Panc1 (cell line): ENCODE data around the gene SHOC2. TPM values are rescaled to one million over a fixed set of nuclear protein-coding genes. Genes with fewer than 3 reads are reported as not detected.

ENCODE experiments used
- ATAC-seq: fragments of 200-7000 bp; cut with Tn5 transposase; 2 replicates; pipeline ENCODE4 v1.9.1; 2020; ENCODE audit warnings: mild to moderate bottlenecking, moderate library complexity
- BruUV-seq: library from RNA; stranded (reverse); fragments of 400-500 nt; replicated peaks from 2 replicates; lab custom pipeline; 2021; lab: Mats Ljungman, UMichigan
- CTCF ChIA-PET: fragments of 300-600 bp; sonication (Branson Sonifier 250); formaldehyde crosslinking; loops from one replicate; lab custom pipeline; 2022; ENCODE audit warnings: antibody characterized with exemption; lab: Charles Lee
- POLR2A ChIA-PET: fragments of 300-600 bp; sonication (Branson Sonifier 250); formaldehyde crosslinking; loops from one replicate; lab custom pipeline; 2022; ENCODE audit warnings: antibody characterized with exemption; lab: Charles Lee
- DNase-seq: peaks from one replicate; pipeline ENCODE4 v3.0.0-alpha.2; 2010; ENCODE audit warnings: low read depth, low spot score
- H3K27ac ChIP-seq: 2 replicates; pipeline ENCODE4 v1.5.1; 2011; ENCODE audit warnings: mild to moderate bottlenecking, low read length, inconsistent platforms
- H3K27me3 ChIP-seq: fragments of 200-500 bp; sonication (Bioruptor generic); 2 replicates; pipeline ENCODE4 v1.6.0; 2014; ENCODE audit warnings: low read length, inconsistent platforms; ENCODE audit not compliant: control insufficient read depth, insufficient read depth
- H3K36me3 ChIP-seq: fragments of 200-500 bp; sonication (Bioruptor generic); 2 replicates; pipeline ENCODE4 v1.5.1; 2014; ENCODE audit warnings: inconsistent platforms, mild to moderate bottlenecking, low read length, moderate library complexity; ENCODE audit not compliant: control insufficient read depth, insufficient read depth
- H3K4me1 ChIP-seq: 2 replicates; pipeline ENCODE4 v1.5.1; 2011; ENCODE audit warnings: inconsistent platforms, mild to moderate bottlenecking, low read length, moderate library complexity; ENCODE audit not compliant: control insufficient read depth, insufficient read depth
- H3K4me3 ChIP-seq, 2 experiments: 2 replicates each; pipeline ENCODE4 v1.5.1; 2011 to 2012; ENCODE audit warnings: low read depth in 2 of 2, low read length in 2 of 2, mild to moderate bottlenecking in 2 of 2, inconsistent platforms in 1 of 2, moderate library complexity in 1 of 2
- H3K9me3 ChIP-seq: fragments of 200-500 bp; sonication (Bioruptor generic); 2 replicates; pipeline ENCODE4 v1.5.1; 2014; ENCODE audit warnings: low read depth, mild to moderate bottlenecking, inconsistent platforms, low read length, moderate library complexity; ENCODE audit not compliant: control insufficient read depth, insufficient read depth
- CTCF ChIP-seq: fragments of 450-650 bp; IDR thresholded peaks from 2 replicates; pipeline ENCODE4 v1.5.1; 2017; ENCODE audit warnings: mild to moderate bottlenecking
- POLR2AphosphoS5 ChIP-seq: IDR thresholded peaks from 2 replicates; pipeline ENCODE4 v1.6.1; 2012; ENCODE audit warnings: mild to moderate bottlenecking, low read depth, low read length, moderate library complexity
- REST ChIP-seq, 2 experiments: IDR thresholded peaks; 2 replicates each; pipeline ENCODE4 v1.6.1; 2011 to 2012; ENCODE audit warnings: low read depth in 2 of 2, control low read depth in 1 of 2, low read length in 1 of 2, mild to moderate bottlenecking in 1 of 2, moderate library complexity in 1 of 2; ENCODE audit not compliant: insufficient read depth in 1 of 2
- SIN3A ChIP-seq: IDR thresholded peaks from 2 replicates; pipeline ENCODE4 v1.6.1; 2012; ENCODE audit warnings: low read depth, mild to moderate bottlenecking, low read length, moderate library complexity, borderline replicate concordance; ENCODE audit not compliant: insufficient read depth
- TCF7L2 ChIP-seq: IDR thresholded peaks from 2 replicates; pipeline ENCODE4 v1.6.1; 2011; ENCODE audit warnings: mild to moderate bottlenecking, low read depth, low read length, inconsistent platforms
- in situ Hi-C: cut with HindIII; loops from 2 replicates; pipeline ENCODE4 v1.10.0; 2016; ENCODE audit warnings: low sequenced_read_pairs, low pct_unique_long_range_greater_than_20kb
- intact Hi-C: fragments of 100-400 bp; cut with micrococcal nuclease; formaldehyde crosslinking; loops from one replicate; pipeline ENCODE4 v1.10.0; 2022; ENCODE audit not compliant: unreplicated experiment
- total RNA-seq: library from RNA; stranded (reverse); gene quantifications from one replicate; pipeline ENCODE4 v1.2.1, GENCODE V29; 2021; ENCODE audit not compliant: unreplicated experiment

SHOC2 gene
- total RNA-seq, 1 experiment from 2014 or later = 56.6 TPM

- in situ Hi-C loops = no loop called here
- Histone ChIP-seq H3K27ac (no peak overlapping the region), H3K9me3 (no peaks in the 10 kb centered on the region), H3K4me1 (no peaks in the 10 kb centered on the region), H3K4me3 (no peak overlapping the region), H3K36me3 (peaks cover 4% of the 10 kb centered on the region; the same call in 1 of the 2 replicates), H3K27me3 (no peaks in the 10 kb centered on the region)
- DNase-seq (no peak), ATAC-seq (no peak)
- ChIA-PET POLR2A (interaction anchor here (0.7 kb wide), 1 partner anchor 125 kb away, joined by 6 read pairs; the partner anchor contains the start of gene PDCD4), CTCF (no interaction called here)
- TF ChIP-seq SIN3A = no peak
- no peak for TF ChIP-seq TCF7L2
- no peak for TF ChIP-seq REST (IDR thresholded peaks at IDR 0.05; ENCODE audit: insufficient read depth in 1 of 2, low read depth in 2 of 2, low read length in 1 of 2)
- TF ChIP-seq CTCF = no peak
- TF ChIP-seq POLR2AphosphoS5 = no peak
- BruUV-seq = no TSS peak
- intact Hi-C loops = no loop called here
Measured at GRCh38 chr10:110996256-110996655, 76.9 kb downstream of the SHOC2 start.

GRCh38 chr10:111004016-111004415 lies 84.6 kb downstream of the SHOC2 start:
- DNase-seq (no peak), ATAC-seq (no peak)
- POLR2A ChIA-PET = no interaction called here
- no peak for TF ChIP-seq CTCF
- H3K4me1 ChIP-seq = no peaks in the 10 kb centered on the region
- H3K9me3 ChIP-seq = no peaks in the 10 kb centered on the region
- intact Hi-C loops = no loop called here
- in situ Hi-C loops = no loop called here
- H3K27ac ChIP-seq = no peak overlapping the region
- BruUV-seq = no TSS peak
- no peaks in the 10 kb centered on the region for H3K27me3 ChIP-seq
- CTCF ChIA-PET = no interaction called here
- H3K4me3 ChIP-seq = no peak overlapping the region
- H3K36me3 ChIP-seq = peaks cover 23% of the 10 kb centered on the region
